GM04504 (cell line): ENCODE data around the gene IGIP.

Experiments
- DNase-seq: peaks from one replicate; pipeline ENCODE4 v3.0.0-alpha.2; 2012; ENCODE audit warnings: low read depth

Gene IGIP

GRCh38 chr5:140111859-140112551 lies 13.7 kb upstream of the IGIP start:
- DNase-seq: no peak

- DNase-seq: no peak
These were observed 13.0 kb upstream of the IGIP start for GRCh38 chr5:140112685-140113179.

GRCh38 chr5:140113180-140113698 lies 12.5 kb upstream of the IGIP start:
- no peak for DNase-seq

- peak; percentile 87 for DNase-seq
These were observed 12.0 kb upstream of the IGIP start, which contains the start of gene PURA for GRCh38 chr5:140113699-140114263. Gene PURA (plus strand): TSS chr5:140114109. CDS start chr5:140114182, 73 bp downstream.

- DNase-seq: no peak
These were observed 11.2 kb upstream of the IGIP start for GRCh38 chr5:140114341-140115185.

GRCh38 chr5:140115186-140115500 lies 10.6 kb upstream of the IGIP start:
- DNase-seq: no peak

- no peak for DNase-seq
These were observed 9.0 kb upstream of the IGIP start for GRCh38 chr5:140116716-140117115.

GRCh38 chr5:140117523-140117922 lies 8.2 kb upstream of the IGIP start:
- no peak for DNase-seq

- no peak for DNase-seq
These were observed 7.3 kb upstream of the IGIP start for GRCh38 chr5:140118302-140118936.

- DNase-seq: no peak
These were observed 727 bp downstream of the IGIP start for GRCh38 chr5:140126315-140127012.

- DNase-seq: no peak
These were observed 2.6 kb downstream of the IGIP start for GRCh38 chr5:140128376-140128775.

- no peak for DNase-seq
These were observed 5.4 kb downstream of the IGIP start for GRCh38 chr5:140130949-140131733.

GRCh38 chr5:140131967-140132409 lies 6.3 kb downstream of the IGIP start:
- peak; percentile 81 for DNase-seq

GRCh38 chr5:140133514-140134167 lies 7.9 kb downstream of the IGIP start:
- DNase-seq: no peak

GRCh38 chr5:140134277-140134935 lies 8.7 kb downstream of the IGIP start:
- DNase-seq: no peak

- no peak for DNase-seq
These were observed 9.4 kb downstream of the IGIP start for GRCh38 chr5:140135127-140135526.

- no peak for DNase-seq
These were observed 10.9 kb downstream of the IGIP start for GRCh38 chr5:140136624-140137023.

GRCh38 chr5:140140435-140140834 lies 14.7 kb downstream of the IGIP start:
- DNase-seq: no peak

- DNase-seq: peak; percentile 55
These were observed 15.5 kb downstream of the IGIP start for GRCh38 chr5:140141241-140141640.

GRCh38 chr5:140142246-140142645 lies 16.5 kb downstream of the IGIP start:
- no peak for DNase-seq
